ENCODE measurements around the gene UPF3A.
"Not testable (repeated sequence)": the region's sequence is repeated elsewhere in the genome, so short reads cannot be mapped to it uniquely, and the experiment has no call there.

The UPF3A gene

DNA sequence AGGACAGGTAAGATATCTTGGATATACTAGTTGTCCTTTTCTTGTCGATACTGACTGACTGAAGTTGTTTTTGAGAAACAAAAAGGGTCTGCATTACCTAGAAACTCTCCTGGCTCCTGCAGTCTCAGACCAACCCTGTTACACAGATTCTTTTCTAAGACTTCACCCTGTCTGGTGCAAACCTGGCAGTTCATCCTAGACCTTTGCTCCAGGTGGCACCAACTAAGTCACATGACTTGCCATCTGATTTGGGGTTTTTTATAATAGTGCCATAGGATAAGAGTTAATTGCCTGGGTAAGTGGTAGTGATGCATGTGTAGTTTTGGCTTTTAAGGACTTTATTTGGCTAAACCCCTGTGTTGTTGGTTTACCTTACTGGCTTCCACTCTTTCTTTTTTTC is 47.2 kb downstream of the UPF3A start:
- TF ChIP-seq ZFP3 (CRISPR knock-in tag; IDR thresholded peaks at IDR 0.05) (no peak), ESRRG (CRISPR knock-in tag; IDR thresholded peaks at IDR 0.05) (no peak), TSHZ2 (CRISPR knock-in tag; IDR thresholded peaks at IDR 0.05) (no peak), TOX (CRISPR knock-in tag; IDR thresholded peaks at IDR 0.05; ENCODE audit: borderline replicate concordance) (no peak), OSR1 (CRISPR knock-in tag; IDR thresholded peaks at IDR 0.05) (no peak), TCF4 (CRISPR knock-in tag; IDR thresholded peaks at IDR 0.05; ENCODE audit: borderline replicate concordance) (no peak), ISL1 (CRISPR knock-in tag; IDR thresholded peaks at IDR 0.05) (no peak), ZFP30 (CRISPR knock-in tag; IDR thresholded peaks at IDR 0.05) (no peak), ZNF565 (CRISPR knock-in tag; conservative IDR thresholded peaks at IDR 0.05; ENCODE audit: low read depth) (no peak), ZC3H10 (CRISPR knock-in tag; IDR thresholded peaks at IDR 0.05) (no peak), RARB (CRISPR knock-in tag; IDR thresholded peaks at IDR 0.05) (no peak), SNAI2 (CRISPR knock-in tag; IDR thresholded peaks at IDR 0.05) (no peak), CSRNP3 (CRISPR knock-in tag; IDR thresholded peaks at IDR 0.05) (no peak), PATZ1 (CRISPR knock-in tag; IDR thresholded peaks at IDR 0.05; ENCODE audit: borderline replicate concordance) (no peak), PPARA (CRISPR knock-in tag; IDR thresholded peaks at IDR 0.05; ENCODE audit: borderline replicate concordance) (no peak), CSDC2 (CRISPR knock-in tag; IDR thresholded peaks at IDR 0.05) (no peak)
- TF ChIP-seq, protein P1, sequence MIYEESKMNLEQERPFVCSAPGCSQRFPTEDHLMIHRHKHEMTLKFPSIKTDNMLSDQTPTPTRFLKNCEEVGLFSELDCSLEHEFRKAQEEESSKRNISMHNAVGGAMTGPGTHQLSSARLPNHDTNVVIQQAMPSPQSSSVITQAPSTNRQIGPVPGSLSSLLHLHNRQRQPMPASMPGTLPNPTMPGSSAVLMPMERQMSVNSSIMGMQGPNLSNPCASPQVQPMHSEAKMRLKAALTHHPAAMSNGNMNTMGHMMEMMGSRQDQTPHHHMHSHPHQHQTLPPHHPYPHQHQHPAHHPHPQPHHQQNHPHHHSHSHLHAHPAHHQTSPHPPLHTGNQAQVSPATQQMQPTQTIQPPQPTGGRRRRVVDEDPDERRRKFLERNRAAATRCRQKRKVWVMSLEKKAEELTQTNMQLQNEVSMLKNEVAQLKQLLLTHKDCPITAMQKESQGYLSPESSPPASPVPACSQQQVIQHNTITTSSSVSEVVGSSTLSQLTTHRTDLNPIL (CRISPR knock-in tag; IDR thresholded peaks at IDR 0.05; ENCODE audit: low read depth): no peak
- ATAC-seq: no peak

- ATAC-seq: no peak
- no peak for TF ChIP-seq ZFP3 (CRISPR knock-in tag; IDR thresholded peaks at IDR 0.05)
Measured at GRCh38 chr13:114330086-114330485, 48.7 kb downstream of the UPF3A start.

- ATAC-seq: not testable (repeated sequence)
Measured at GRCh38 chr13:114333881-114334280, 52.5 kb downstream of the UPF3A start.

GRCh38 chr13:114334305-114335053 is 53.1 kb downstream of the UPF3A start:
- no peak for ATAC-seq

DNA sequence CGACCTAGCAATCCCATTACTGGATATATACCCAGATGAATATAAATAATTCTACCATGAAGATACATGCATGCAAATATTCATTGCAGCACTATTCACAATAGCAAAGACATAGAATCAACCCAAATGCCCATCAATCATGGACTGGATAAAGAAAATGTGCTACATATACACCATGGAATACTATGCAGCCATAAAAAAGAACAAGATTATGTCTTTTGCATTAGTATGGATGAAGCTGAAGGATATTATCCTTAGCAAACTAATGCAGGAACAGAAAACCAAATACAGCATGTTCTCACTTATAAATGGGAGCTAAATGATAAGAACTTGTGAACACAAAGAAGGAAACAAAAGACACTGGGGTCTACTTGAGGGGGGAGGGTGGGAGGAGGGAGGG is 55.1 kb downstream of the UPF3A start:
- not testable (repeated sequence) for ATAC-seq

More at GRCh38 chr13:114334305-114335053, 53.1 kb downstream of the UPF3A start:
- TF ChIP-seq CSDC2 (CRISPR knock-in tag; IDR thresholded peaks at IDR 0.05): no peak
- no peak for TF ChIP-seq BACH2 (CRISPR knock-in tag; IDR thresholded peaks at IDR 0.05; ENCODE audit: borderline replicate concordance)
- no peak for TF ChIP-seq TCF4 (CRISPR knock-in tag; IDR thresholded peaks at IDR 0.05; ENCODE audit: borderline replicate concordance)

All from SK-N-SH treated with all-trans-retinoic acid at 6 μM for 48 hours (cell line).